Measurements from ENCODE around the gene KCNK3.

DNA sequence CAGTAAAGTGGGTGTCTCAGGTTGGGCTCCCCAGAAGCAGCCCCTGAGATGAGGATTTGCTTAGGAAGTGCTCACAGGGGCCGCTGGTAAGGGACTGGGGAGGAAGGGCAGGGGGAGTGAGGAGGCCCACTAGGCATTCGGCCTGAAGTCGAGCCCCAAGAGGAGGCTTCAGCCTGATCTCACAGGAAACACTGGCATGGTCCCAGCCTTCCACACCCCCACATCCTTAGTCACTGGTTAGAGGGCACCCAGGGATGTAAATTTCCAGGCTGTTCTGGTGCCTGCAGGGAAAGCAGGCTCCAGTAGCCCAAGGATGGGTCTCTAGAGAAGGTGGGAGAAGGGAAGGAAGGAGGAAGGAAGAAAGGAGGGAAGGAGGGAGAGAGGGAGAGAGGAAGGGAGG lies 22.4 kb upstream of the KCNK3 start:
- TF ChIP-seq, protein P1, sequence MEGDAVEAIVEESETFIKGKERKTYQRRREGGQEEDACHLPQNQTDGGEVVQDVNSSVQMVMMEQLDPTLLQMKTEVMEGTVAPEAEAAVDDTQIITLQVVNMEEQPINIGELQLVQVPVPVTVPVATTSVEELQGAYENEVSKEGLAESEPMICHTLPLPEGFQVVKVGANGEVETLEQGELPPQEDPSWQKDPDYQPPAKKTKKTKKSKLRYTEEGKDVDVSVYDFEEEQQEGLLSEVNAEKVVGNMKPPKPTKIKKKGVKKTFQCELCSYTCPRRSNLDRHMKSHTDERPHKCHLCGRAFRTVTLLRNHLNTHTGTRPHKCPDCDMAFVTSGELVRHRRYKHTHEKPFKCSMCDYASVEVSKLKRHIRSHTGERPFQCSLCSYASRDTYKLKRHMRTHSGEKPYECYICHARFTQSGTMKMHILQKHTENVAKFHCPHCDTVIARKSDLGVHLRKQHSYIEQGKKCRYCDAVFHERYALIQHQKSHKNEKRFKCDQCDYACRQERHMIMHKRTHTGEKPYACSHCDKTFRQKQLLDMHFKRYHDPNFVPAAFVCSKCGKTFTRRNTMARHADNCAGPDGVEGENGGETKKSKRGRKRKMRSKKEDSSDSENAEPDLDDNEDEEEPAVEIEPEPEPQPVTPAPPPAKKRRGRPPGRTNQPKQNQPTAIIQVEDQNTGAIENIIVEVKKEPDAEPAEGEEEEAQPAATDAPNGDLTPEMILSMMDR (IDR thresholded peaks at IDR 0.05; ENCODE audit: poor library complexity, severe bottlenecking): no peak
- TF ChIP-seq EZH2 (IDR thresholded peaks at IDR 0.05; ENCODE audit: borderline replicate concordance, insufficient read depth, low read length, poor library complexity, severe bottlenecking) (no peak), TAF1 (IDR thresholded peaks at IDR 0.05; ENCODE audit: low read depth) (no peak), POLR2AphosphoS5 (IDR thresholded peaks at IDR 0.05) (no peak), EP300 (conservative IDR thresholded peaks at IDR 0.05; ENCODE audit: poor library complexity, severe bottlenecking) (no peak), REST (IDR thresholded peaks at IDR 0.05; ENCODE audit: borderline replicate concordance) (no peak), SMC3 (conservative IDR thresholded peaks at IDR 0.05; ENCODE audit: poor library complexity) (no peak), MXI1 (conservative IDR thresholded peaks at IDR 0.05; ENCODE audit: poor library complexity, severe bottlenecking) (no peak), RAD21 (conservative IDR thresholded peaks at IDR 0.05) (no peak)
